Ovary (tissue), 3 donors: Measurements from ENCODE around the gene HRC.

Source experiments
- EP300 ChIP-seq: sonication (generic); formaldehyde crosslinking; IDR thresholded peaks from one replicate; pipeline ENCODE4 v1.6.1; 2017; ENCODE audit warnings: antibody characterized with exemption
- POLR2A ChIP-seq: fragments of 450-650 bp; IDR thresholded peaks from one replicate; pipeline ENCODE4 v1.6.1; 2017; ENCODE audit warnings: antibody characterized with exemption, mild to moderate bottlenecking, moderate library complexity
- TF ChIP-seq, protein P1 (sequence below), 3 donors: fragments of 450-650 bp in 2 of 3; fragments of 200-600 bp in 1 of 3; IDR thresholded peaks; one replicate each; pipeline versions ENCODE4 v1.5.1 to v1.8.0; 2016 to 2022; ENCODE audit warnings: antibody characterized with exemption in 3 of 3, mild to moderate bottlenecking in 1 of 3
- donor health status: DM: no; HTN: no; CAD: no.

DNA sequence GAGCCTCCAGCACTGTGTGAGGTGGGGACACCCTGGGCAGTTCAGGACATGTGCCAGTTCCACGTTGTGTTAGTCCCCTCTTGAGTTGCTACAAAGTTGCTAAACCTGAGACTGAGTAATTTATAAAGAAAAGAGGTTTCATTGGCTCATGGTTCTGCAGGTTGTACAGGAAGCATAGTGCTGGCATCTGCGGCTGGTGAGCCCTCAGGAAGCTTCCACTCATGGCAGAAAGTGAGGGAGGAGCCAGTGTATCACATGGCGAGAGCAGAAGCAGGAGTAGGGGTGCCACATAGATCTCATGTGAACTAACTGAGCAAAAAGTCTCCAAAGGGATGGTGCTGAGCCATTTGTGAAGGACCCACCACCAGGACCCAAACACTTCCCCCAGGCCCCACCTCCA, 35.6 kb upstream of the HRC start:
- no peak for TF ChIP-seq EP300
- TF ChIP-seq, protein P1, sequence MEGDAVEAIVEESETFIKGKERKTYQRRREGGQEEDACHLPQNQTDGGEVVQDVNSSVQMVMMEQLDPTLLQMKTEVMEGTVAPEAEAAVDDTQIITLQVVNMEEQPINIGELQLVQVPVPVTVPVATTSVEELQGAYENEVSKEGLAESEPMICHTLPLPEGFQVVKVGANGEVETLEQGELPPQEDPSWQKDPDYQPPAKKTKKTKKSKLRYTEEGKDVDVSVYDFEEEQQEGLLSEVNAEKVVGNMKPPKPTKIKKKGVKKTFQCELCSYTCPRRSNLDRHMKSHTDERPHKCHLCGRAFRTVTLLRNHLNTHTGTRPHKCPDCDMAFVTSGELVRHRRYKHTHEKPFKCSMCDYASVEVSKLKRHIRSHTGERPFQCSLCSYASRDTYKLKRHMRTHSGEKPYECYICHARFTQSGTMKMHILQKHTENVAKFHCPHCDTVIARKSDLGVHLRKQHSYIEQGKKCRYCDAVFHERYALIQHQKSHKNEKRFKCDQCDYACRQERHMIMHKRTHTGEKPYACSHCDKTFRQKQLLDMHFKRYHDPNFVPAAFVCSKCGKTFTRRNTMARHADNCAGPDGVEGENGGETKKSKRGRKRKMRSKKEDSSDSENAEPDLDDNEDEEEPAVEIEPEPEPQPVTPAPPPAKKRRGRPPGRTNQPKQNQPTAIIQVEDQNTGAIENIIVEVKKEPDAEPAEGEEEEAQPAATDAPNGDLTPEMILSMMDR (IDR thresholded peaks at IDR 0.05), result no peak
- TF ChIP-seq POLR2A, result no peak
